ENCODE results near the gene NUDT3.

DNA sequence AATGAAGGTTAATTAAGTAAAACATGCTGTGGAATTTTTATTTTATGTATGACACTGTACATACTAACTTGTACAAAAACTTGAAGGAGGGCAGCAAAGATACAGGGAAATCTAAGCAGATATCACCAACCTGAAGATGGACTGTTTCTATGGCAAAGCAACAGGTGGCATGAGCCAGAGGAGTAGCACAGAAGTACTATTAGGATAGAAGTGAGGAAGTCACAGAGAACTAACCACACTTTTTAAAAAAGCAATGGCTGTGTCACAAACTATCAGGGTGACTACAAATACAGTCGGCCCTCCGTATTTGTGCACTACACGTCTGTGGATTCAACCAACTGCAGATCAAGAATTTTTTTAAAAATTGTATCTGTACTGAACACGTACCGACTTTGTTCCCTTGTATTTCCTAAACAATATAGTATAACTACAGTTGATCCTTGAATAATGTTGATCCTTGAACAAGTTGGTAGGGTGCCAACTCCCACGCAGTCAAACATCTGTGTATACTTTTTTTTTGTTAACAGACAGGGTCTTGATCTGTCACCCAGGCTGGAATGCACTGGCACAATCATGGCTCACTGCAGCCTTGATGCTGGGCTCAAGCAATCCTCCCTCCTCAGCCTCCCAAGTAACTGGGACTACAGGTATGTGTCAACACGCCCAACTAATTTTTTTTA lies 61.0 kb downstream of the NUDT3 start:
- TF ChIP-seq, protein P1, sequence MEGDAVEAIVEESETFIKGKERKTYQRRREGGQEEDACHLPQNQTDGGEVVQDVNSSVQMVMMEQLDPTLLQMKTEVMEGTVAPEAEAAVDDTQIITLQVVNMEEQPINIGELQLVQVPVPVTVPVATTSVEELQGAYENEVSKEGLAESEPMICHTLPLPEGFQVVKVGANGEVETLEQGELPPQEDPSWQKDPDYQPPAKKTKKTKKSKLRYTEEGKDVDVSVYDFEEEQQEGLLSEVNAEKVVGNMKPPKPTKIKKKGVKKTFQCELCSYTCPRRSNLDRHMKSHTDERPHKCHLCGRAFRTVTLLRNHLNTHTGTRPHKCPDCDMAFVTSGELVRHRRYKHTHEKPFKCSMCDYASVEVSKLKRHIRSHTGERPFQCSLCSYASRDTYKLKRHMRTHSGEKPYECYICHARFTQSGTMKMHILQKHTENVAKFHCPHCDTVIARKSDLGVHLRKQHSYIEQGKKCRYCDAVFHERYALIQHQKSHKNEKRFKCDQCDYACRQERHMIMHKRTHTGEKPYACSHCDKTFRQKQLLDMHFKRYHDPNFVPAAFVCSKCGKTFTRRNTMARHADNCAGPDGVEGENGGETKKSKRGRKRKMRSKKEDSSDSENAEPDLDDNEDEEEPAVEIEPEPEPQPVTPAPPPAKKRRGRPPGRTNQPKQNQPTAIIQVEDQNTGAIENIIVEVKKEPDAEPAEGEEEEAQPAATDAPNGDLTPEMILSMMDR (conservative IDR thresholded peaks at IDR 0.05; ENCODE audit: low read depth in 2 of 2): no peak
- TF ChIP-seq EZH2phosphoT487 (IDR thresholded peaks at IDR 0.05; ENCODE audit: unreplicated experiment): no peak
